ENCODE data around the gene CIROP.

CIROP gene

GRCh38 chr14:23129759-23130316, 25.0 kb upstream of the CIROP start:
- DNase-seq: no peak

GRCh38 chr14:23128969-23129758, 24.4 kb upstream of the CIROP start:
- DNase-seq: no peak

- DNase-seq: no peak
These were observed 23.1 kb upstream of the CIROP start for GRCh38 chr14:23127861-23128260.

- no peak for DNase-seq
These were observed 21.9 kb upstream of the CIROP start for GRCh38 chr14:23126548-23127278.

GRCh38 chr14:23125933-23126524, 21.2 kb upstream of the CIROP start:
- no peak for DNase-seq

- no peak for DNase-seq
These were observed 20.2 kb upstream of the CIROP start for GRCh38 chr14:23125011-23125410.

GRCh38 chr14:23124337-23124954, 19.7 kb upstream of the CIROP start:
- DNase-seq: no peak

GRCh38 chr14:23123419-23123818, 18.6 kb upstream of the CIROP start:
- DNase-seq: peak in 1 of 2 experiments; percentile 13

- no peak for DNase-seq
These were observed 17.3 kb upstream of the CIROP start for GRCh38 chr14:23122086-23122485.

GRCh38 chr14:23121361-23121771, 16.6 kb upstream of the CIROP start:
- DNase-seq: no peak

GRCh38 chr14:23120541-23121251, 15.9 kb upstream of the CIROP start:
- peak; percentile 68 to 91 for DNase-seq

GRCh38 chr14:23119363-23120327, 14.9 kb upstream of the CIROP start:
- no peak for DNase-seq

GRCh38 chr14:23118506-23119362, 13.9 kb upstream of the CIROP start, which contains the start of gene CEBPE:
Gene CEBPE (minus strand): TSS chr14:23119255. CDS start chr14:23119091, 164 bp downstream.
- no peak for DNase-seq

- DNase-seq: no peak
These were observed 12.7 kb upstream of the CIROP start for GRCh38 chr14:23117371-23118020.

GRCh38 chr14:23115918-23116317, 11.1 kb upstream of the CIROP start:
- no peak for DNase-seq

- DNase-seq: no peak
These were observed 10.4 kb upstream of the CIROP start for GRCh38 chr14:23115039-23115731.

GRCh38 chr14:23114669-23115038, 9.9 kb upstream of the CIROP start:
- no peak for DNase-seq

- no peak for DNase-seq
These were observed 9.3 kb upstream of the CIROP start for GRCh38 chr14:23114120-23114458.
